ENCODE measurements around the gene MED27. TPM values are rescaled to one million over a fixed set of nuclear protein-coding genes. Genes with fewer than 3 reads are reported as not detected.

The MED27 gene
- total and polyA plus RNA-seq, 12 donors = 8.0 to 20.7 (median 17.1) TPM

DNA sequence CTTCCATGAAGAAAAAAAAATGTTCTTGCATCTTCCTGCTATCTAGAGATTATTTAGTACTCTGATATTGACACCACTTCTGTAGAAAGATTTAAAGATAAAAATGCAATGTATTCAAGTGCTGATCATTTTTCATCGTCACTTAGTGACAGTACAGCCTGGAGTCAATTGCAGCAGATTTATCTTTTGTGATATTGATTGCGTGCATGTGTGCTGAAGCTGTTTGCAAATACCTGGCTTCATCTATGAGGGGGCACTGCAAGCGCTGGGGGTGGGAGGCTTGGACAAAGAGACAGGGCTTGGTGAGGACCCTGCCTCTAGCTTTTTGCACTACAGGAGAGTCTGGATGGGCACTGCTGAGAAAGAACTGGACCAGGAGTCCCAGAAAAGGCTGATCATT is 38.0 kb upstream of the MED27 start:
- Histone ChIP-seq H3K36me3 (no peaks in the 10 kb centered on the region), H3K27me3 (peaks cover 0 to 46% (median 33%) of the 10 kb centered on the region in 7 donors), H3K4me3 (no peak overlapping the region), H3K4me1 (no peaks in the 10 kb centered on the region), H3K9me3 (no peaks in the 10 kb centered on the region), H3K27ac (no peak overlapping the region)
- intact Hi-C loops (cut with DNase I) = loop anchor here in 1 of 10 donors (10.0 kb wide), 1 partner anchor 343 kb away; no protein-coding TSS in a partner anchor
- TF ChIP-seq, protein P1, sequence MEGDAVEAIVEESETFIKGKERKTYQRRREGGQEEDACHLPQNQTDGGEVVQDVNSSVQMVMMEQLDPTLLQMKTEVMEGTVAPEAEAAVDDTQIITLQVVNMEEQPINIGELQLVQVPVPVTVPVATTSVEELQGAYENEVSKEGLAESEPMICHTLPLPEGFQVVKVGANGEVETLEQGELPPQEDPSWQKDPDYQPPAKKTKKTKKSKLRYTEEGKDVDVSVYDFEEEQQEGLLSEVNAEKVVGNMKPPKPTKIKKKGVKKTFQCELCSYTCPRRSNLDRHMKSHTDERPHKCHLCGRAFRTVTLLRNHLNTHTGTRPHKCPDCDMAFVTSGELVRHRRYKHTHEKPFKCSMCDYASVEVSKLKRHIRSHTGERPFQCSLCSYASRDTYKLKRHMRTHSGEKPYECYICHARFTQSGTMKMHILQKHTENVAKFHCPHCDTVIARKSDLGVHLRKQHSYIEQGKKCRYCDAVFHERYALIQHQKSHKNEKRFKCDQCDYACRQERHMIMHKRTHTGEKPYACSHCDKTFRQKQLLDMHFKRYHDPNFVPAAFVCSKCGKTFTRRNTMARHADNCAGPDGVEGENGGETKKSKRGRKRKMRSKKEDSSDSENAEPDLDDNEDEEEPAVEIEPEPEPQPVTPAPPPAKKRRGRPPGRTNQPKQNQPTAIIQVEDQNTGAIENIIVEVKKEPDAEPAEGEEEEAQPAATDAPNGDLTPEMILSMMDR (IDR thresholded peaks at IDR 0.05) = no peak
- WGBS, 2 donors = 77 to 78% methylated on average over 3 of the region's 3 CpGs
- no peak for DNase-seq
- no peak for ATAC-seq

DNA sequence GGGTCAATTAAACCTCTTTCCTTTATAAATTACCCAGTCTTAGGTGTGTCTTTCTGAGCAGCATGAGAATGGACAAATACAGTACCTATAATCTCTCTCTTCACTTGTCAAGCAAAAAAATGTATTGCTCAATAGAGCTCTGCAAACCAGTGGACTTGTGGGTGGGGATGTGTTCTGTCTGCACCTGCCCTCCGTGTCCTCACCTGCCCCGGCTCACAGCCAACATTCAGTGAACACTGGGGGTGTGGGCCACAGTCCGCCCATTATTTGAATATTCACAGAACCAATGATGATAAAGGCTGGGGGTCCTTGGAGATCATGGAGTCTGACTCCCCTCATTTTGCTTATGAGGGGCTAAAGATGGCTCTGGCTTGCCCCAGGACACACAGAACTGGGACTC is 36.9 kb upstream of the MED27 start:
- TF ChIP-seq, protein P1 (IDR thresholded peaks at IDR 0.05) = no peak
- Histone ChIP-seq H3K36me3 (no peaks in the 10 kb centered on the region), H3K27ac (no peak overlapping the region), H3K4me1 (no peaks in the 10 kb centered on the region), H3K27me3 (peaks cover 0 to 50% (median 34%) of the 10 kb centered on the region in 7 donors), H3K4me3 (no peak overlapping the region), H3K9me3 (no peaks in the 10 kb centered on the region)
- DNase-seq (no peak), ATAC-seq (no peak)
- 74% methylated on average over 3 of the region's 3 CpGs for WGBS, 2 donors
- intact Hi-C loops (cut with DNase I) = loop anchor here in 1 of 10 donors (10.0 kb wide), 1 partner anchor 342 kb away; no protein-coding TSS in a partner anchor

DNA sequence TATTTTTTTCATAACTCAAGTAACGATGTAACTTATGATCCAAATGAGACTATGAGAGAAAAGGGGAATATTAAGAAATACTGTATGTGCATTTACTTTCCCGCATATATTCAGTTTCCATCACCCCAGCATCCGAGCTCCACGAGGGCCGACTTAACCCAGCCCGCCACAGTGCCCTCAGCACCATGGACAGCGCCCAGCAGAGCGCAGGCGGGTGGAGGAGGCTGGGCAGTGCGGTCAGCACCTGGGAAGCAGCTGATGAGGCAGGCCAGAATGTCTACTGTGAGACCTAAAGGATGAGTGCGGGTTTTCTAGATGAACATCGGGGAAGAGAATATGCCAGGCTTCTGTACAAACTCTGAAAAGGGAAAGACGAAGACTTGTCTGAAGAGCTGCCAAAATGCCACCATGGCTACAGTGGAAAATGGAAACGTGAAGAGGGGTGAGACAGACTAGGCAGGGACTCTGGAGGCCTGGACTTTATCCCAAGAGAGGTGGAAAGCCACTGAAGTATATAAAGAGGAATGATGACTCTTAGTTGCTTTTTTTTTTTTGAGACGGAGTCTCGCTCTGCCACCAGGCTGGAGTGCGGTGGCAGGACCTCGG is 34.5 kb upstream of the MED27 start:
- TF ChIP-seq, protein P1 (IDR thresholded peaks at IDR 0.05) = no peak
- Histone ChIP-seq H3K27me3 (peaks cover 0 to 36% (median 33%) of the 10 kb centered on the region in 7 donors), H3K36me3 (no peaks in the 10 kb centered on the region), H3K27ac (no peak overlapping the region), H3K4me1 (no peaks in the 10 kb centered on the region), H3K4me3 (no peak overlapping the region), H3K9me3 (no peaks in the 10 kb centered on the region)
- DNase-seq (peak; percentile 60 to 68), ATAC-seq (peak; percentile 76 to 91 (median 83))
- intact Hi-C loops (cut with DNase I) = loop anchor here in 1 of 10 donors (10.0 kb wide), 1 partner anchor 339 kb away; no protein-coding TSS in a partner anchor
- 30 to 33% methylated on average over 18 of the region's 18 CpGs for WGBS, 2 donors

DNA sequence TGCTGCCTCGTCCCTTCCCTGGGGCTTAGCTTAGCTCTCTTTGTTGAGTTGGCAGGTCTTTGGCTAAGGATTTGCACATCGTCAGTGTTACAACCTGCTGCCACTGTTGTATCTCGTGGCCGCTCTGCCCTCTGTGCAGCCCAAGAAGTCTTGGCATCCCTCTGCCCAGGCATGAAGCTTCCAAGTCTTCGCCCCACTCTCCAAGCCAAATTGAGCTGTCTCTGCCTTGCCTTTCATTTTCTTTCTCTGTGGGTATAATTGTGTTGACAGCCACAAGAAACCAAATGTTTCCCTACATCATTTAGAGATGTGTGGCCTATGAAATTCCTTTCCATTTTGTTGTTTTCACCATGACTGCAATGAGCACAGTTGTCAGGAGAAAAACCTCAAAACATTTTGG is 29.6 kb upstream of the MED27 start:
- TF ChIP-seq, protein P1 (IDR thresholded peaks at IDR 0.05) = no peak
- no peak overlapping the region for H3K4me3 ChIP-seq
- H3K36me3 ChIP-seq = no peaks in the 10 kb centered on the region
- intact Hi-C loops (cut with DNase I) = no loop called here
- WGBS, 2 donors = 65 to 67% methylated on average over 5 of the region's 5 CpGs
- H3K27me3 ChIP-seq = peaks cover 0 to 42% (median 38%) of the 10 kb centered on the region in 7 donors
- DNase-seq (no peak), ATAC-seq (no peak)
- H3K4me1 ChIP-seq = no peaks in the 10 kb centered on the region
- no peaks in the 10 kb centered on the region for H3K9me3 ChIP-seq
- H3K27ac ChIP-seq = no peak overlapping the region

Data from heart right ventricle (tissue), 16 donors.